GM23248 (cell line): ENCODE measurements around the gene CILP. TPM values are rescaled to one million over a fixed set of nuclear protein-coding genes. Genes with fewer than 3 reads are reported as not detected.

ENCODE experiments used
- DNase-seq: peaks from one replicate; pipeline ENCODE4 v3.0.0-alpha.2; 2015
- H2AFZ ChIP-seq: fragments of 200-600 bp; sonication (generic); 2 replicates; pipeline ENCODE4 v1.6.1; 2016; ENCODE audit warnings: antibody characterized with exemption
- H3F3A ChIP-seq: fragments of 200-600 bp; sonication (generic); 2 replicates; pipeline ENCODE4 v1.6.1; 2016; ENCODE audit warnings: mild to moderate bottlenecking, antibody characterized with exemption, mixed run types; ENCODE audit not compliant: insufficient read depth
- H3K27ac ChIP-seq: fragments of 200-600 bp; sonication (generic); 2 replicates; pipeline ENCODE4 v1.5.1; 2016; ENCODE audit warnings: mild to moderate bottlenecking
- H3K27me3 ChIP-seq: fragments of 200-600 bp; sonication (generic); replicated peaks from 2 replicates; pipeline ENCODE4 v1.6.1; 2016; ENCODE audit warnings: mild to moderate bottlenecking; ENCODE audit not compliant: insufficient read depth
- H3K36me3 ChIP-seq: fragments of 200-600 bp; sonication (generic); 2 replicates; pipeline ENCODE4 v1.6.1; 2016; ENCODE audit warnings: low read depth, mild to moderate bottlenecking
- H3K4me1 ChIP-seq: fragments of 200-600 bp; sonication (generic); 2 replicates; pipeline ENCODE4 v1.6.1; 2016; ENCODE audit warnings: mild to moderate bottlenecking; ENCODE audit not compliant: insufficient read depth
- H3K4me2 ChIP-seq: fragments of 200-600 bp; sonication (generic); one replicate; pipeline ENCODE4 v1.6.1; 2016; ENCODE audit warnings: mild to moderate bottlenecking; ENCODE audit not compliant: unreplicated experiment
- H3K4me3 ChIP-seq: fragments of 200-600 bp; sonication (generic); 2 replicates; pipeline ENCODE4 v1.5.1; 2016; ENCODE audit warnings: mild to moderate bottlenecking
- H3K79me2 ChIP-seq: fragments of 200-600 bp; sonication (generic); 2 replicates; pipeline ENCODE4 v1.6.1; 2016; ENCODE audit warnings: mild to moderate bottlenecking; ENCODE audit not compliant: insufficient read depth
- H3K9ac ChIP-seq: fragments of 200-600 bp; sonication (generic); 2 replicates; pipeline ENCODE4 v1.6.1; 2016; ENCODE audit warnings: mild to moderate bottlenecking
- H3K9me2 ChIP-seq: fragments of 200-600 bp; sonication (generic); 2 replicates; pipeline ENCODE4 v1.6.1; 2016; ENCODE audit warnings: mixed run types, mild to moderate bottlenecking, moderate library complexity; ENCODE audit not compliant: insufficient read depth
- H3K9me3 ChIP-seq: fragments of 200-600 bp; sonication (generic); one replicate; pipeline ENCODE4 v1.6.1; 2017; ENCODE audit warnings: low read depth
- H4K20me1 ChIP-seq: fragments of 200-600 bp; sonication (generic); 2 replicates; pipeline ENCODE4 v1.6.0; 2016; ENCODE audit not compliant: insufficient read depth
- EZH2 ChIP-seq: fragments of 200-600 bp; sonication (generic); IDR thresholded peaks from 2 replicates; pipeline ENCODE4 v1.6.1; 2018; ENCODE audit warnings: antibody characterized with exemption, mild to moderate bottlenecking; ENCODE audit not compliant: insufficient read depth, poor library complexity, severe bottlenecking
- EZH2phosphoT487 ChIP-seq: fragments of 200-600 bp; sonication (generic); IDR thresholded peaks from 2 replicates; pipeline ENCODE4 v1.6.1; 2018; ENCODE audit warnings: antibody characterized with exemption, moderate library complexity, mild to moderate bottlenecking, low read depth; ENCODE audit not compliant: insufficient read depth
- WGBS, 2 experiments: methylation state at CpG; one replicate each; pipeline ENCODE4 v1.1.6; 2015 to 2017; ENCODE audit warnings: low lambda C conversion rate in 2 of 2, low coverage in 1 of 2; ENCODE audit errors: missing lambda C conversion rate in 2 of 2; 5-methylcytosine and 5-hydroxymethylcytosine counted together
- in situ Hi-C: fragments of 300-500 bp; cut with MboI; formaldehyde crosslinking; loops from 2 replicates; pipeline ENCODE4 v1.15.0; 2020
- polyA plus RNA-seq: library from polyadenylated mRNA; unstranded; fragments of >200 nt; fragmentation: Nextera tagmentation; extraction: Ambion mirVana; gene quantifications from 2 replicates; pipeline ENCODE4 v1.2.1, GENCODE V29; 2016
- total RNA-seq: library from RNA; depleted of rRNA; stranded (reverse); fragments of >200 nt; shearing (Covaris generic); gene quantifications from 2 replicates; pipeline ENCODE4 v1.2.3, GENCODE V29; 2014

The CILP gene
- total and polyA plus RNA-seq, 2 experiments from 2014 or later = 0.09 to 0.11 TPM

DNA sequence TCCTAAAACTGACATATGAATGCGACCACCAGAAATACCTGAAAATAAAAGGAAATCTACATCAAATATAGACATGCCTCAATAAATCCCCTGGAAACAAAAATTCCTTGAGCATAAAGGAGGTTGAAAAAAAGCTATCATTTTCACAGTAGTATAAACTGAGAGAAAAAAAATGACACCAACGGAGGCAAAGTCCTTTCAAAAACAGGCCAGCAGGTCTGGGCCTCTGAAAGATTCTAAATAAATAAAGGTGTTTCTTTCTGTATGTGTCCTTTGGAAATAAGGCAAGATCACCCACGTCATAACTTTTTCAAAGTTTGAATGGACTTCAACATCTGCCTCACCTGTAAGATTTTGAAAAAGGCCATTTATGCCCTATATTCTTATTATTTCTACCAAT lies 31.1 kb downstream of the CILP start:
- no peak for TF ChIP-seq EZH2phosphoT487
- no peak for TF ChIP-seq EZH2
- no peaks in the 10 kb centered on the region for H3K9me3 ChIP-seq
- peaks cover 43% of the 10 kb centered on the region for H3K36me3 ChIP-seq
- H3K9ac ChIP-seq = no peak overlapping the region
- H2AFZ ChIP-seq = no peak overlapping the region
- H3F3A ChIP-seq = peaks cover 31% of the 10 kb centered on the region
- in situ Hi-C loops = no loop called here
- no peaks in the 10 kb centered on the region for H3K9me2 ChIP-seq
- no peak overlapping the region for H3K4me2 ChIP-seq
- peaks cover 28% of the 10 kb centered on the region for H3K4me1 ChIP-seq
- no peak for DNase-seq
- no peak overlapping the region for H3K4me3 ChIP-seq
- no peaks in the 10 kb centered on the region; the same call in 1 of the 2 replicates for H4K20me1 ChIP-seq
- H3K79me2 ChIP-seq = peaks cover 98% of the 10 kb centered on the region
- H3K27me3 ChIP-seq = no peaks in the 10 kb centered on the region
- H3K27ac ChIP-seq = no peak overlapping the region
- 92 to 99% methylated on average over 3 of the region's 3 CpGs for WGBS, 2 experiments

DNA sequence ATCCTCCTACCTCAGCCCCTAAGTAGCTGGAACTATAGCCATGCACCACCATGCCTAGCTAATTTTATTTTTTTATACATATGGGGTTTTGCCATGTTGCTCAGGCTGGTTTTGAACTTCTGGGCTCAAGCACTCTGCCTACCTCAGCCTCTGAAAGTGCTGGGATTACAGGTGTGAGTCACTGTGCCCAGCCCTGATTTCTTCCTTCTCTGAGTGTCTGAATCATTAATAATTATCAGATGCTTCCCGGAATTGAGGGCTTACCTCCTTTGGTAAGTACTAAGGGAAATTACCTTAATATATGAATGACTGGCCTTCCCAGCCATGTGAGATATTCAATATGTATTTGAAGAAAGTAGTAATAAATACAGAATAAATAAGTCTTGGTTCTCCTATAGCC lies 33.4 kb downstream of the CILP start:
- Histone ChIP-seq H3K9me3 (no peaks in the 10 kb centered on the region), H3K9me2 (no peaks in the 10 kb centered on the region), H4K20me1 (no peaks in the 10 kb centered on the region; the same call in 1 of the 2 replicates), H3K4me2 (no peak overlapping the region), H3K4me3 (no peak overlapping the region), H3K79me2 (peaks cover 100% of the 10 kb centered on the region), H3K4me1 (peaks cover 26% of the 10 kb centered on the region), H3F3A (peaks cover 18% of the 10 kb centered on the region; the same call in 1 of the 2 replicates), H3K9ac (no peak overlapping the region; the same call in 1 of the 2 replicates), H3K27me3 (no peaks in the 10 kb centered on the region), H3K36me3 (peaks cover 47% of the 10 kb centered on the region), H2AFZ (no peak overlapping the region), H3K27ac (no peak overlapping the region)
- in situ Hi-C loops = no loop called here
- DNase-seq = peak; percentile 65
- no peak for TF ChIP-seq EZH2
- no peak for TF ChIP-seq EZH2phosphoT487
- WGBS, 2 experiments = 31 to 47% methylated on average over 1 of the region's 1 CpG

DNA sequence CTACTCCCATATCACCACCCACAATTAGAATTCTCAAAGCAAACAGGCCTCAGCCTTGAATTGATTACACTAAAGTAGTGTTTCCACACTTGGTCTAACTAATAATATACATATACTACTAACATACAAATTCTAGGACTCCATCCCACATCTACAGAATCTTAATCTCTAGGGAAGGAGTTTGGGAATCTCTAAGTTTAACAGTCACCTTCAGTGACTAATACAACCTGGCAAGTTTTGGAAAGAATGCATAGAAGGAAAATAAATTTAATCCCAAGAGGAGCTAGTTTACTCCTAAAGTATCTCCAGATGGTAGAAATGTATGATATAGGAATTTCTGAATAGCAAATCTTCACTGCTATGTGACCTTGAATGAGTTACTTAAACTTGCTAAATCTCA lies 35.2 kb downstream of the CILP start:
- Histone ChIP-seq H3K9me3 (no peaks in the 10 kb centered on the region), H3K27me3 (no peaks in the 10 kb centered on the region), H3K4me3 (no peak overlapping the region), H3K79me2 (peaks cover 100% of the 10 kb centered on the region), H4K20me1 (no peaks in the 10 kb centered on the region; the same call in 1 of the 2 replicates), H3K4me1 (peaks cover 19% of the 10 kb centered on the region; the same call in 1 of the 2 replicates), H3K36me3 (peaks cover 58% of the 10 kb centered on the region), H2AFZ (no peak overlapping the region), H3K4me2 (no peak overlapping the region), H3F3A (peaks cover 13% of the 10 kb centered on the region; the same call in 1 of the 2 replicates), H3K9ac (peak overlapping the region; percentile 19; the same call in 1 of the 2 replicates), H3K9me2 (no peaks in the 10 kb centered on the region), H3K27ac (no peak overlapping the region; the same call in 1 of the 2 replicates)
- in situ Hi-C loops = no loop called here
- TF ChIP-seq EZH2 (no peak), EZH2phosphoT487 (no peak)
- DNase-seq = peak; percentile 50

DNA sequence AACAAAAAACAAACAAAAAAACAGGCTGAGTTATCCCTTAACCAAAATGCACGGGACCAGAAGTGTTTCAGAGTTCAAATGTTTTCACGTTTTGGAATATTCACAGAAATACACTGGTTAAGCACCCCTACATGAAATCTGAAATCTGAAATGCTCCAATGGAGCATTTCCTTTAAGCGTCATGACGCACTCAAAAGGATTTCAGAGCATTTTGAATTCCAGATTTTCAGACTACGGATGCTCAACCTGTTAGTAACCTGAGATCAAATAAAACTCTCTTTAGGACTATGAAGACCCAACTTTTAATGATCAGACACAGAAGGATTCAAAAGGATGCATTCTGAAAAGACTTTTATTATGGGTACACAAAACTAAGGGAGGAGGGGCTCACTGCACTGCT lies 35.8 kb downstream of the CILP start:
- no peak for TF ChIP-seq EZH2phosphoT487
- TF ChIP-seq EZH2 = no peak
- H2AFZ ChIP-seq = no peak overlapping the region
- no peak overlapping the region for H3K4me3 ChIP-seq
- H3K9ac ChIP-seq = 0 out of 2 replicates have a peak overlapping the region, but pooled peaks have one; percentile 19
- H3K27me3 ChIP-seq = no peaks in the 10 kb centered on the region
- H3K9me3 ChIP-seq = no peaks in the 10 kb centered on the region
- peaks cover 13% of the 10 kb centered on the region; the same call in 1 of the 2 replicates for H3F3A ChIP-seq
- H3K79me2 ChIP-seq = peaks cover 100% of the 10 kb centered on the region
- DNase-seq = no peak
- H4K20me1 ChIP-seq = no peaks in the 10 kb centered on the region; the same call in 1 of the 2 replicates
- H3K27ac ChIP-seq = no peak overlapping the region; the same call in 1 of the 2 replicates
- H3K9me2 ChIP-seq = no peaks in the 10 kb centered on the region
- peaks cover 58% of the 10 kb centered on the region for H3K36me3 ChIP-seq
- in situ Hi-C loops = no loop called here
- peaks cover 19% of the 10 kb centered on the region; the same call in 1 of the 2 replicates for H3K4me1 ChIP-seq
- no peak overlapping the region for H3K4me2 ChIP-seq
- 84 to 91% methylated on average over 5 of the region's 5 CpGs for WGBS, 2 experiments

- Histone ChIP-seq H4K20me1 (no peaks in the 10 kb centered on the region; the same call in 1 of the 2 replicates), H2AFZ (no peak overlapping the region), H3K4me2 (no peak overlapping the region), H3K9me2 (no peaks in the 10 kb centered on the region), H3K4me3 (no peak overlapping the region), H3K36me3 (peaks cover 49% of the 10 kb centered on the region), H3K9ac (no peak overlapping the region), H3K9me3 (no peaks in the 10 kb centered on the region), H3K27me3 (no peaks in the 10 kb centered on the region), H3K79me2 (peaks cover 100% of the 10 kb centered on the region), H3K27ac (no peak overlapping the region), H3K4me1 (peaks cover 19% of the 10 kb centered on the region; the same call in 1 of the 2 replicates), H3F3A (peaks cover 13% of the 10 kb centered on the region; the same call in 1 of the 2 replicates)
- in situ Hi-C loops = no loop called here
- 87 to 93% methylated on average over 5 of the region's 5 CpGs for WGBS, 2 experiments
- TF ChIP-seq EZH2 (no peak), EZH2phosphoT487 (no peak)
- no peak for DNase-seq
Measured at GRCh38 chr15:65174509-65174908, 36.8 kb downstream of the CILP start.
